ENCODE data around the gene ANKRD33B. TPM values are rescaled to one million over a fixed set of nuclear protein-coding genes. Genes with fewer than 3 reads are reported as not detected.

ANKRD33B gene
- total RNA-seq, 1 experiment from 2014 or later, result 10.9 TPM

GRCh38 chr5:10703676-10704075 is 139.8 kb downstream of the ANKRD33B start:
- intact Hi-C loops (cut with micrococcal nuclease), result loop anchor here (5.0 kb wide), 2 partner anchors 59 to 74 kb away; partner anchors contain the start of gene DAP

More at GRCh38 chr5:10703676-10704075, 139.8 kb downstream of the ANKRD33B start:
- H3K27ac ChIP-seq (ENCODE audit: low read depth, low read length), result peak overlapping the region; percentile 70
- no TSS peak for BruUV-seq (replicated peaks)
- peaks cover 4% of the 10 kb centered on the region; the same call in 1 of the 2 replicates for H3K79me2 ChIP-seq (ENCODE audit: insufficient read depth, low read length)
- ChIA-PET CTCF (interaction anchor here (1.3 to 5.3 kb wide), 5 partner anchors 10 to 99 kb away, joined by 3 to 37 read pairs (median 7); no protein-coding TSS in a partner anchor), RAD21 (ENCODE audit: low non-redundant PET in 1 of 2, low total read pairs in 2 of 2, uncharacterized antibody in 2 of 2, unreplicated experiment in 2 of 2) (no interaction called here), POLR2A (interaction anchor here (1.6 kb wide), 1 partner anchor 21 kb away, joined by 6 read pairs; no protein-coding TSS in a partner anchor)
- no peak for TF ChIP-seq EZH2 (IDR thresholded peaks at IDR 0.05)
- TF ChIP-seq ELF1 (IDR thresholded peaks at IDR 0.05; ENCODE audit: borderline replicate concordance, low read depth), result no peak
- TF ChIP-seq SP1 (IDR thresholded peaks at IDR 0.05; ENCODE audit: low read depth), result no peak
- TF ChIP-seq JUND (IDR thresholded peaks at IDR 0.05), result no peak
- no peak for TF ChIP-seq SRF (IDR thresholded peaks at IDR 0.05; ENCODE audit: low read depth)
- TF ChIP-seq FOSL1 (IDR thresholded peaks at IDR 0.05; ENCODE audit: low read depth), result no peak
- no peak for TF ChIP-seq POLR2AphosphoS5 (IDR thresholded peaks at IDR 0.05; ENCODE audit: low read depth, low read length)
- TF ChIP-seq EGR1 (IDR thresholded peaks at IDR 0.05; ENCODE audit: low read depth), result no peak
- TF ChIP-seq REST (IDR thresholded peaks at IDR 0.05; ENCODE audit: low read depth), result no peak
- TF ChIP-seq RAD21 (IDR thresholded peaks at IDR 0.05; ENCODE audit: low read depth), result no peak
- TF ChIP-seq MAX (IDR thresholded peaks at IDR 0.05), result no peak
- H3K9ac ChIP-seq (ENCODE audit: low read length), result peak overlapping the region; percentile 54
- no peaks in the 10 kb centered on the region for H3K9me2 ChIP-seq (ENCODE audit: insufficient read depth)
- no peak overlapping the region for H2AFZ ChIP-seq (ENCODE audit: low read depth, low read length, poor library complexity, severe bottlenecking)
- ATAC-seq, result no peak
- peak overlapping the region; percentile 59 for H3K4me2 ChIP-seq (ENCODE audit: low read length)
- H3K4me3 ChIP-seq (replicated peaks in 1 of 2; ENCODE audit: low read depth in 1 of 2, low read length in 2 of 2), result no peak overlapping the region
- H3K36me3 ChIP-seq (ENCODE audit: control insufficient read depth in 1 of 2, insufficient read depth in 2 of 2, low read length in 2 of 2), result no peaks in the 10 kb centered on the region
- no peaks in the 10 kb centered on the region for H3K9me3 ChIP-seq (ENCODE audit: control insufficient read depth in 1 of 2, insufficient read depth in 1 of 2, low read depth in 1 of 2, low read length in 2 of 2)
- no peak for DNase-seq (ENCODE audit: low read depth, low spot score)
- no peaks in the 10 kb centered on the region for H3K27me3 ChIP-seq (ENCODE audit: insufficient read depth, low read length)
- peaks cover 64 to 75% of the 10 kb centered on the region in 2 experiments for H3K4me1 ChIP-seq (ENCODE audit: control insufficient read depth in 1 of 2, insufficient read depth in 2 of 2, low read length in 2 of 2)
- no peaks in the 10 kb centered on the region for H4K20me1 ChIP-seq (ENCODE audit: insufficient read depth)

Data from HCT116 (cell line).